HL-60 (cell line): ENCODE measurements around the gene KDM2B.

Experiments used
- CTCF ChIP-seq: IDR thresholded peaks from one replicate; pipeline ENCODE4 v1.5.1; 2011; ENCODE audit warnings: low read length, control low read depth, inconsistent platforms; ENCODE audit not compliant: insufficient read depth
- REST ChIP-seq: IDR thresholded peaks from 2 replicates; pipeline ENCODE4 v1.6.1; 2012; ENCODE audit warnings: low read depth; ENCODE audit not compliant: insufficient replicate concordance

- TF ChIP-seq CTCF, result no peak
- no peak for TF ChIP-seq REST
These were observed 76.3 kb downstream of the KDM2B start for GRCh38 chr12:121504505-121504904.
